C4-2B (cell line): ENCODE data around the gene FAM185A.
"Not testable (repeated sequence)": the region's sequence is repeated elsewhere in the genome, so short reads cannot be mapped to it uniquely, and the experiment has no call there.

Experiments used
- H3K27ac ChIP-seq: fragments of 450-650 bp; 2 replicates; pipeline ENCODE4 v1.5.1; 2017
- CTCF ChIP-seq: fragments of 450-650 bp; conservative IDR thresholded peaks from 2 replicates; pipeline ENCODE4 v1.5.1; 2017; ENCODE audit warnings: mild to moderate bottlenecking
- ZFX ChIP-seq: fragments of 450-650 bp; IDR thresholded peaks from 2 replicates; pipeline ENCODE4 v1.6.1; 2017

FAM185A gene

DNA sequence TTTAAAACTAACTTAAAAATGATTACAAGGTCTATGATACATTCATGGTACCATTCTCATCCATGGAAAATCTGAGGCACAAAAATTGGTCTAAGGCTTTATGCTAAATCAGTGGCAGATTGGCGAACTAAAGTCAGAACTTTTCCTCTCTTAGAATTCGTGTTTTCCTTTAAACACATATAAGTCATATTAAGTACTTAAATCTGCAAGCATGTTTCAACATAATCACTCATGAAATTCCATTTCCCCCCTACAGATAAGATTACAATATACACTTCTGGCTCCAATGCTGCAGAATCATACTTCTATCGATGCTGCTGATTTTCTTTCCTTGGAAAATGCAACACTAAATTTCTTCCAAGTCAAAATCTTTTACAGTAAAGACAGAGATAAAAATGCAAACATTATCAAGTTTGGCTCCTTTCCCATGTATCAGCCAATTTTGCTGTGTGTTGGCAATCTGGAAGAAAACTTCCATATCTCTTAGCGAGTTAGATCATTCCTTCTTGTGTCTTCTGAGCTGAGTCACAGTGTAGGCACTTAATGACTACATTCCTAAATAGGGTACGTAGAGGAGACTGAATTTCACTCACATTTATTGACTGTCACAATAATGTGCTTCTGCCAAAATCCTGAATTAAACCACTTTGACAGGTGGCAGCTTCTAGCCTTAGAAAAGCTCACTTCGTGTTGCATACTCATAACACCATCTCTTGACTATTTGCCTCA is 87.6 kb downstream of the FAM185A start:
- no peak overlapping the region for H3K27ac ChIP-seq
- no peak for TF ChIP-seq CTCF
- no peak for TF ChIP-seq ZFX

DNA sequence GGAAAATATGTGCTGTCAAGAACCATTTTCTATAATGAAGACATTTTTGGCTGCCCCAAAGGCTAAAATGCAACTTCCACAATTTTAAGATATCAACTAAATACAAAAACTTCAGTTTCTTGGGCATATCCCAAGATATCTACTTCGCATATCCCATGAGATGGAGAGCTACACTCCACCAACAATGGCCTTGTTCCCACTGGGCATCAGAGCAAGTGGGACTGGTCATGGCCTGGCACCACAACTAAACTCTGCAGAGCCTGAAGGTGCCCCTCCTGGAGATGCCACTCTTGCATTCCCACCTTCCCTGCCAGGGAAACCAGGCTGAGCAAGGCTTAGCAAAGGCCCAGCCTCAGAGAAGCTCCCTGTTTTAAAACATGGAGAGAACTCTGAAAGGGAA is 88.2 kb downstream of the FAM185A start:
- TF ChIP-seq CTCF (no peak), ZFX (no peak)
- no peak overlapping the region for H3K27ac ChIP-seq

GRCh38 chr7:102837802-102838201 is 89.0 kb downstream of the FAM185A start:
- no peak for TF ChIP-seq CTCF
- TF ChIP-seq ZFX, result no peak
- no peak overlapping the region for H3K27ac ChIP-seq

DNA sequence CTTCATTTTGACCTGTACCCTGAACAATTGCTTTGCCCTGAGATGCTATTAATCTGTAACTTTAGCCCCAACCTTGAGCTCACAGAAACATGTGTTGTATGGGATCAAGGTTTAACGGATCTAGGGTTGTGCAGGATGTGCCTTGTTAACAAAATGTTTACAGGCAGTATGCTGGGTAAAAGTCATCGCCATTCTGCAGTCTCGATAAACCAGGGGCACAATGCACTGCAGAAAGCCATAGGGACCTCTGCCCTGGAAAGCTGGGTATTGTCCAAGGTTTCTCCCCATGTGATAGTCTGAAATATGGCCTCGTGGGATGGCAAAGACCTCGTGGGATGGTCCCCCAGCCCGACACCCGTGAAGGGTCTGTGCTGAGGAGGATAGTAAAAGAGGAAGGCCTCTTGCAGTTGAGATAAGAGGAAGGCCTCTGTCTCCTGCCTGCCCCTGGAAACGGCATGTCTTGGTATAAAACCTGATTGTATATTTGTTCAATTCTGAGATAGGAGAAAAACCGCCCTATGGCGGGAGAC is 89.8 kb downstream of the FAM185A start:
- H3K27ac ChIP-seq, result not testable (repeated sequence)

DNA sequence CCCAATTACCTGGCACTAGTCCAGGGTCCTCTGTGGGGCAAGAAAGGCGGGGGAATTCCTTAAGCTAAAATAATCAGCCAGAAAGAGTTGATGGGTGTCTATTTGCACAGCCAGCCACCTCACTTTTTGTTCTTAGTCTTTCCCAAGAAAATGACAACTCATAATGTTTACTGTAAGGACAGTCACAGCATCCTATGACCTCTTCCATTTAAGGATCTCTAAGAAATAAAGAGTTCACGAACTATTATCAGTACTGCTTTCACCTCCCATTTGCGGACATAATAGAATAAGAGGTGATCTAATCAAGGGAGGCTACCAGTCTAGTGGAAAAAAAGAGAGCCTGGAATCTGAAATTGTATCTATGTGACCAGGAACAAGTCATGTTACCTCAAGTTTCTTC is 91.6 kb downstream of the FAM185A start:
- no peak overlapping the region for H3K27ac ChIP-seq
- TF ChIP-seq ZFX, result no peak

GRCh38 chr7:102841290-102841689 is 92.5 kb downstream of the FAM185A start:
- H3K27ac ChIP-seq, result no peak overlapping the region
- TF ChIP-seq ZFX, result no peak
- TF ChIP-seq CTCF, result no peak

- TF ChIP-seq CTCF (no peak), ZFX (no peak)
- H3K27ac ChIP-seq, result no peak overlapping the region
These were observed 93.5 kb downstream of the FAM185A start for GRCh38 chr7:102842284-102842683.

DNA sequence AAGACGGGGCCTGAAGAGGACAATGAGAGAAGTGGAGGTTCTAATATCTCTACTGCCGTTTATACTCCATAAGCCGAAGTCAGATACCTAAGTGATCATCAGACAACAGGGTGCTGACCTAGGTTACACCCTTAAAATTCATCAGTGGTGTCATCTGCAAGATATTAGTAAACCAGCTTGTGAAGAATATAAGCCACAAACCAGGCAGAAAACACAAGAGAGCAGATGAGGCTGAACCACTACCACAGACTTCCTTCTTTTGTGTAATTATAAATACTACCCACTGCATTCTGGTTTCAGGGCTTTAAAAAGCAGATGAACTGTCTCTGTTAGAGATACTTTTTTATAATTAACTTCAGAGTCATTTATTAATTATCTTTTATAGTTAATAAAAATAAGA is 95.1 kb downstream of the FAM185A start:
- TF ChIP-seq CTCF (no peak), ZFX (no peak)

More for the DNA sequence above, 95.1 kb downstream of the FAM185A start:
- H3K27ac ChIP-seq, result no peak overlapping the region
